Measurements from ENCODE around the gene PLET1. TPM values are rescaled to one million over a fixed set of nuclear protein-coding genes. Genes with fewer than 3 reads are reported as not detected.

PLET1 gene
- total and polyA plus RNA-seq, 2 of the 8 experiments (the other 6 are each of a cell fraction or from before 2014, with no cell fraction given): not detected

DNA sequence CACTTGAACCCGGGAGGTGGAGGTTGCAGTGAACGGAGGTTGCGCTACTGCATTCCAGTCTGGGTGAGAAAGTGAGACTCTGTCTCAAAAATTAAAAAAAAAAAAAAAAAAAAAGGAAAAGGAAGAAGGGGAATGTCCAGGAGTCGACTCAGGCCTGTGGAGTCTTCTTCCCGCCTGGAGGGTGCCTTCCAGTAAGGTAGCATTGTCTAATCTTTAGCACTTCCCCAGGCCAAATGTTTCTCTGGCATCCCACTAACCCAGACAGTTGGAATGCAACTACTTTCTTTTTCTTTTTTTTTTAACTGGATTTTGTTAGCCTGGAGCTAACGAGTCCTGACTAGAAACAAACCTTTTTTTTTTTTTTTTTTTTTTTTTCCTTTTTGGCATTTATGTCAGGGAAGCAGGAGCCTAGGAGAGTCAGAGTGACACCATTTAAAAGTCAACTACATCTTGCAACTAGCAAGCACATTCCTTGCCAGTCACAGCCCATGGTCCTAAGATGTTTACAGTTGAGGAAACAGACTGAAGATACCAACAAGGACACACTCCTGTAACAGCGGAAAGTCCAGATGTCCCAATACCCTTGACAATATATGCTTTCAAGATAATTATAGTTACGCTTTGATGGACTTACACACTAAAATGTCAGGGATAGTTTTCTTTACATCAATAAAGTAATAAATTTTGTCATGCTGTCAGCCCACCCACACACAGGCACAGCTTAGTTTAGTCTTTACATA, 10.6 kb downstream of the PLET1 start (continued):
- no peak for TF ChIP-seq SP1 (IDR thresholded peaks at IDR 0.05; ENCODE audit: low read depth, low read length)
